Activated CD4-positive, alpha-beta T cell treated with anti-CD3 and anti-CD28 coated beads, Interleukin-2, amount 10 ng/mL, durations not matched to agents 7 days and 5 days (primary cell): ENCODE measurements around the gene PTPN7. TPM values are rescaled to one million over a fixed set of nuclear protein-coding genes. Genes with fewer than 3 reads are reported as not detected.

ENCODE experiments used
- CTCF ChIA-PET: fragments of 350-600 bp; sonication (Branson Sonifier 250); formaldehyde crosslinking; loops from one replicate; lab custom pipeline; 2021; ENCODE audit warnings: antibody characterized with exemption; lab: Charles Lee
- POLR2A ChIA-PET: fragments of 350-600 bp; sonication (Branson Sonifier 250); formaldehyde crosslinking; loops from one replicate; lab custom pipeline; 2021; ENCODE audit warnings: antibody characterized with exemption; lab: Charles Lee
- DNase-seq: peaks from one replicate; pipeline ENCODE4 v3.0.0-alpha.2; 2020
- H3K27ac Mint-ChIP-seq: one replicate; pipeline ENCODE4 v1.8.0; 2021; ENCODE audit warnings: mild to moderate bottlenecking, moderate library complexity, mixed read lengths
- H3K27me3 Mint-ChIP-seq: one replicate; pipeline ENCODE4 v1.8.0; 2021; ENCODE audit warnings: mixed read lengths
- H3K36me3 Mint-ChIP-seq: one replicate; pipeline ENCODE4 v1.8.0; 2021; ENCODE audit warnings: low read depth, mixed read lengths
- H3K4me1 Mint-ChIP-seq: one replicate; pipeline ENCODE4 v1.8.0; 2021; ENCODE audit warnings: mixed read lengths
- H3K4me3 Mint-ChIP-seq: one replicate; pipeline ENCODE4 v1.8.0; 2021; ENCODE audit warnings: mild to moderate bottlenecking, moderate library complexity, mixed read lengths
- H3K9me3 Mint-ChIP-seq: one replicate; pipeline ENCODE4 v1.8.0; 2021; ENCODE audit warnings: mixed read lengths
- total RNA-seq, 2 experiments: library from RNA; stranded (reverse); gene quantifications; one replicate each; pipeline ENCODE4 v1.2.3, GENCODE V29; 2021

Gene PTPN7
- total RNA-seq, 2 experiments from 2014 or later, result 183 to 188 TPM

DNA sequence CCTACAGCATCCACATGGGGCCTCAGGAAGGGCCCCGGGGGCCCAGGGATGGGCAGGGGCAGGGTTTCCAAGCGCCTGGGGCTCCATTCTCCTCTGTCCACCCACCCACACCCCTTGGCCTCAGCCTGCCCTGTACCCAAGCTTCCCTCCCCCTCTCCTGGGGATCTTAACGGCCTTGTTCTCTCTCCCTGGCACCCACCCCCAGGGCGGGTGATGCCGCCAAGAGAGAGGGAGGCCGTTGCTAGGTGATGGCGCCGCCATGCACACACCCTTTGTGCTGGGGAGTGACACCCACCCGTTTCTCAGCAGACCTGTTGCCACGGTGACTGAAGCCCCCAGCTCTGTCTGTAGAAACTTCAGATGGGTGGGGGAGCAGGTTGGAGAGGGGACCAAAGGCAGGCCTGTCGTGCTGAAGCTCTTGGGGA lies 30.1 kb downstream of the PTPN7 start:
- DNase-seq, result no peak
- CTCF ChIA-PET, result interaction anchor here (0.9 to 1.3 kb wide), 3 partner anchors 16 to 235 kb away, joined by 3 to 5 read pairs (median 3); no protein-coding TSS in a partner anchor
- Mint-ChIP-seq H3K27ac (no peak overlapping the region), H3K4me3 (no peak overlapping the region), H3K27me3 (peaks cover 8% of the 10 kb centered on the region), H3K4me1 (no peaks in the 10 kb centered on the region), H3K9me3 (no peaks in the 10 kb centered on the region), H3K36me3 (peaks cover 3% of the 10 kb centered on the region)
- POLR2A ChIA-PET, result no interaction called here

GRCh38 chr1:202129453-202130296 lies 30.7 kb downstream of the PTPN7 start:
- Mint-ChIP-seq H3K4me1 (no peaks in the 10 kb centered on the region), H3K36me3 (peaks cover 3% of the 10 kb centered on the region), H3K27me3 (peaks cover 10% of the 10 kb centered on the region), H3K27ac (no peak overlapping the region), H3K4me3 (no peak overlapping the region), H3K9me3 (no peaks in the 10 kb centered on the region)
- ChIA-PET CTCF (interaction anchor here (0.7 to 1.3 kb wide), 3 partner anchors 15 to 245 kb away, joined by 3 read pairs; no protein-coding TSS in a partner anchor), POLR2A (no interaction called here)
- no peak for DNase-seq

DNA sequence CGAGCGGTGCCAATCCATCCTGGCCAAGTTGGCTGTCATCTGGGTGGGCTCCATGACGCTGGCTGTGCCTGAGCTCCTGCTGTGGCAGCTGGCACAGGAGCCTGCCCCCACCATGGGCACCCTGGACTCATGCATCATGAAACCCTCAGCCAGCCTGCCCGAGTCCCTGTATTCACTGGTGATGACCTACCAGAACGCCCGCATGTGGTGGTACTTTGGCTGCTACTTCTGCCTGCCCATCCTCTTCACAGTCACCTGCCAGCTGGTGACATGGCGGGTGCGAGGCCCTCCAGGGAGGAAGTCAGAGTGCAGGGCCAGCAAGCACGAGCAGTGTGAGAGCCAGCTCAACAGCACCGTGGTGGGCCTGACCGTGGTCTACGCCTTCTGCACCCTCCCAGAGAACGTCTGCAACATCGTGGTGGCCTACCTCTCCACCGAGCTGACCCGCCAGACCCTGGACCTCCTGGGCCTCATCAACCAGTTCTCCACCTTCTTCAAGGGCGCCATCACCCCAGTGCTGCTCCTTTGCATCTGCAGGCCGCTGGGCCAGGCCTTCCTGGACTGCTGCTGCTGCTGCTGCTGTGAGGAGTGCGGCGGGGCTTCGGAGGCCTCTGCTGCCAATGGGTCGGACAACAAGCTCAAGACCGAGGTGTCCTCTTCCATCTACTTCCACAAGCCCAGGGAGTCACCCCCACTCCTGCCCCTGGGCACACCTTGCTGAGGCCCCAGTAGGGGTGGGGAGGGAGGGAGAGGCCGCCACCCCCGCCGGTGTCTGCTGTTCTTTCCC lies 32.4 kb downstream of the PTPN7 start:
- ChIA-PET CTCF (interaction anchor here (0.6 kb wide), 1 partner anchor 50 kb away, joined by 3 read pairs; no protein-coding TSS in a partner anchor), POLR2A (interaction anchor here (0.6 kb wide), 1 partner anchor 31 kb away, joined by 3 read pairs; no protein-coding TSS in a partner anchor)
- Mint-ChIP-seq H3K36me3 (no peaks in the 10 kb centered on the region), H3K4me3 (no peak overlapping the region), H3K27me3 (peaks cover 20% of the 10 kb centered on the region), H3K27ac (no peak overlapping the region), H3K9me3 (no peaks in the 10 kb centered on the region), H3K4me1 (no peaks in the 10 kb centered on the region)
- no peak for DNase-seq

DNA sequence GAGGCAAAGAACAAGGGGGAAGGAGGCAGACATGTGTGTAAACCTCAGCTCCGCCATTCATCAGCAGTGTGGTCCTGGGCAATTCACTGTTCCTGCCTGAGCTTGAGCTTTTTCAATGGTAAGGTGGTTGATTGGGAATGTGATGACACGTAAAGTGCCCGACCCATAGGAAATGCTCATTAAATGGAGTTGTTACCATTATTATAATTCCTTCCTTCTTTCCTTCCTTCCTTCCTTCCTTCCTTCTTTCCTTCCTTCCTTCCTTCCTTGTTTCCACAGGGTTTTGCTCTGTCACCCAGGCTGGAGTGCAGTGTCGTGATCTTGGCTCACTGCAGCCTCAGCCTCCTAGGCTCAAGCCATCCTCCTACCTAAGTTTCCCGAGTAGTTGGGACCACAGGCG lies 33.3 kb downstream of the PTPN7 start:
- no peak overlapping the region for H3K27ac Mint-ChIP-seq
- POLR2A ChIA-PET, result no interaction called here
- CTCF ChIA-PET, result no interaction called here
- H3K9me3 Mint-ChIP-seq, result no peaks in the 10 kb centered on the region
- no peak for DNase-seq
- no peak overlapping the region for H3K4me3 Mint-ChIP-seq
- peaks cover 20% of the 10 kb centered on the region for H3K27me3 Mint-ChIP-seq
- H3K4me1 Mint-ChIP-seq, result no peaks in the 10 kb centered on the region
- H3K36me3 Mint-ChIP-seq, result no peaks in the 10 kb centered on the region

GRCh38 chr1:202126426-202126825 lies 34.0 kb downstream of the PTPN7 start:
- CTCF ChIA-PET, result interaction anchor here (0.9 kb wide), 1 partner anchor 9 kb away, joined by 3 read pairs; no protein-coding TSS in a partner anchor
- no peak overlapping the region for H3K4me3 Mint-ChIP-seq
- no peak for DNase-seq
- H3K4me1 Mint-ChIP-seq, result no peaks in the 10 kb centered on the region
- POLR2A ChIA-PET, result no interaction called here
- no peak overlapping the region for H3K27ac Mint-ChIP-seq
- no peaks in the 10 kb centered on the region for H3K9me3 Mint-ChIP-seq
- no peaks in the 10 kb centered on the region for H3K36me3 Mint-ChIP-seq
- H3K27me3 Mint-ChIP-seq, result peaks cover 20% of the 10 kb centered on the region

- peaks cover 20% of the 10 kb centered on the region for H3K27me3 Mint-ChIP-seq
- ChIA-PET POLR2A (no interaction called here), CTCF (interaction anchor here (0.6 to 0.9 kb wide), 4 partner anchors 10 to 357 kb away, joined by 3 to 5 read pairs (median 4); no protein-coding TSS in a partner anchor)
- H3K9me3 Mint-ChIP-seq, result no peaks in the 10 kb centered on the region
- DNase-seq, result no peak
- H3K27ac Mint-ChIP-seq, result no peak overlapping the region
- no peak overlapping the region for H3K4me3 Mint-ChIP-seq
- H3K4me1 Mint-ChIP-seq, result no peaks in the 10 kb centered on the region
- H3K36me3 Mint-ChIP-seq, result no peaks in the 10 kb centered on the region
Measured at GRCh38 chr1:202125611-202126010, 34.8 kb downstream of the PTPN7 start.

DNA sequence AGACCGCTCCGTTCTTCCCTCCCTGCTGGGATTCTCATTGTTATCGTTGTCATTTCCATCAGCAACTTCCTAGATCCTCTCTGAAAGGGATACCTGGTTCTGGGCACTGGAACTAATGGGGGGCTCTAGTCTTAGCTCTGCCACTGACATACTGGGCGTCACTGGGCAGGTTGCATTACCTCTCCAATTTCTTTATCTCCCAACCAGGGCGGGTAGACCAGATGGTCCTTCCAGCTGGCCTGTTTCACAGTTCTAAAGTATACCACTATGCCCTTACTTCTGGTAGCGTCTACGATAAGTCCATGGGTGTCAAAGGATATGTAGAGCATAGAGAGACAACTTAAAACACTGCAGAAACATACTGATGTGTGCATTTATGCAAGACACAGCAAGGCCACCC lies 36.3 kb downstream of the PTPN7 start:
- ChIA-PET CTCF (interaction anchor here (1.2 to 1.3 kb wide), 2 partner anchors 9 to 19 kb away, joined by 3 to 4 read pairs; no protein-coding TSS in a partner anchor), POLR2A (no interaction called here)
- DNase-seq, result no peak
- H3K9me3 Mint-ChIP-seq, result no peaks in the 10 kb centered on the region
- H3K4me1 Mint-ChIP-seq, result no peaks in the 10 kb centered on the region
- no peak overlapping the region for H3K27ac Mint-ChIP-seq
- H3K36me3 Mint-ChIP-seq, result no peaks in the 10 kb centered on the region
- H3K27me3 Mint-ChIP-seq, result peaks cover 20% of the 10 kb centered on the region
- no peak overlapping the region for H3K4me3 Mint-ChIP-seq

DNA sequence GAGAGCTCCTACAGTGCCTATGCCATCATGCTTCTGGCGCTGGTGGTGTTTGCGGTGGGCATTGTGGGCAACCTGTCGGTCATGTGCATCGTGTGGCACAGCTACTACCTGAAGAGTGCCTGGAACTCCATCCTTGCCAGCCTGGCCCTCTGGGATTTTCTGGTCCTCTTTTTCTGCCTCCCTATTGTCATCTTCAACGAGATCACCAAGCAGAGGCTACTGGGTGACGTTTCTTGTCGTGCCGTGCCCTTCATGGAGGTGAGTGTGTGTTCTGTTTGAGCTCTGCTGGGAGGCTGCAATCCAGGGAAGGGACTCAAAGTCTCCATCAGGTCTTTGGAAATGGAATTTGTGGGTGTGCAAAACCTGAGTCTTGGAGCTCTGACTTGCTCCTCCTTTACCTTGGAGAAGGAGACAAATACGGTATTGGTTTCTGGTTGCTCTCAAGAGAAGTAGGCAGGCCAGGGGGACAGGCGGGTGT lies 37.0 kb downstream of the PTPN7 start:
- ChIA-PET CTCF (interaction anchor here (0.6 to 1.3 kb wide), 2 partner anchors 9 to 654 kb away, joined by 3 to 4 read pairs; no protein-coding TSS in a partner anchor), POLR2A (no interaction called here)
- Mint-ChIP-seq H3K27me3 (peaks cover 20% of the 10 kb centered on the region), H3K36me3 (no peaks in the 10 kb centered on the region), H3K27ac (no peak overlapping the region), H3K4me1 (no peaks in the 10 kb centered on the region), H3K9me3 (no peaks in the 10 kb centered on the region), H3K4me3 (no peak overlapping the region)
- DNase-seq, result no peak

- H3K27me3 Mint-ChIP-seq, result peaks cover 20% of the 10 kb centered on the region
- H3K27ac Mint-ChIP-seq, result no peak within 1 kb of the TSS
- ChIA-PET POLR2A (no interaction called here), CTCF (interaction anchor here (0.6 to 1.3 kb wide), 3 partner anchors 10 to 654 kb away, joined by 3 to 5 read pairs (median 4); no protein-coding TSS in a partner anchor)
- DNase-seq, result no peak
- no peak within 1 kb of the TSS for H3K4me3 Mint-ChIP-seq
- H3K9me3 Mint-ChIP-seq, result no peaks in the 10 kb centered on the region
- no peaks in the 10 kb centered on the region for H3K4me1 Mint-ChIP-seq
- H3K36me3 Mint-ChIP-seq, result no peaks in the 10 kb centered on the region
Measured at GRCh38 chr1:202122639-202123335, 37.6 kb downstream of the PTPN7 start, which contains the start of gene GPR37L1. Gene GPR37L1, plus strand, starts transcription at chr1:202122917. Its CDS starts 47 bp downstream, at chr1:202122964.

- DNase-seq, result no peak
- Mint-ChIP-seq H3K27me3 (peaks cover 17% of the 10 kb centered on the region), H3K4me1 (no peaks in the 10 kb centered on the region), H3K27ac (no peak overlapping the region), H3K36me3 (no peaks in the 10 kb centered on the region), H3K9me3 (no peaks in the 10 kb centered on the region), H3K4me3 (no peak overlapping the region)
- POLR2A ChIA-PET, result no interaction called here
- CTCF ChIA-PET, result no interaction called here
Measured at GRCh38 chr1:202121006-202121405, 39.4 kb downstream of the PTPN7 start.

DNA sequence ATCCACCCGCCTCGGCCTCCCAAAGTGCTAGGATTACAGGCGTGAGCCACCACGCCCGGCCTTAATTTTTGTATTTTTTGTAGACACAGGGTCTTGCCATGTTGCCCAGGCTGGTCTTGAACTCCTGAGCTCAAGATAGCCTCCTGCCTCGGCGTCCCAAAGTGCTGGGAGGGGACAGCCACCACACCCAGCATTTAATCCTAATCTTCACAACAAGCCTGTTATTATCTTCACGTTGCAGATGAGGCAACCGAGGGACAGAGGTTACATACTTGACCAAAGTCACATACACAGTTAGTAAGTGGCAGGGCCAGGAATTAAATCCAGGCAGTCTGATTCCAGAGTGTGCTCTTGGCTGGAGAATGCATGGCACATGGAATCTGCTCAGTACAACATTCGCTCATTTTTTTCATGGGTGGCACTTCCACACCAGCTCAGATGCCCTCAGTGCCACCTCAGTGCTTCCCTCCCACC lies 42.5 kb downstream of the PTPN7 start:
- ChIA-PET POLR2A (no interaction called here), CTCF (no interaction called here)
- no peak for DNase-seq
- H3K4me1 Mint-ChIP-seq, result no peaks in the 10 kb centered on the region
- no peaks in the 10 kb centered on the region for H3K27me3 Mint-ChIP-seq
- no peaks in the 10 kb centered on the region for H3K9me3 Mint-ChIP-seq
- H3K4me3 Mint-ChIP-seq, result no peak overlapping the region
- no peak overlapping the region for H3K27ac Mint-ChIP-seq
- H3K36me3 Mint-ChIP-seq, result no peaks in the 10 kb centered on the region

DNA sequence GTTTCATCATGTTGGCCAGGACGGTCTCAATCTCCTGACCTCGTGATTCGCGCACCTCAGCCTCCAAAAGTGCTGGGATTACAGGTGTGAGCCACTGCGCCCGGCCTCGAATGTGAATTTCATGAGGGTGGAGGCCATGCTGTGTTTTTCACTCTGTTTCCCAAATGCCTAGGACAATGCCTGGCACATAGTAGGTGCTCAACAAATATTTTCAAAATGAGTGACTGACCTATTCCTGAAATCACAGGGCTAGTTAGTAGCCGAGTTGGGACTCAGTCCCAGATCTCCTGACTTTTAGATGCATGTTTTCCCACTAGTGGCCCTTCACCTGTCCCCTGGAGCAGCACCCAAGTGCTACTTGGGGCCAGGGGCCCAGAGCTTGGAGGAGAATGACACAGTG lies 44.1 kb downstream of the PTPN7 start:
- no peak overlapping the region for H3K27ac Mint-ChIP-seq
- DNase-seq, result no peak
- no peak overlapping the region for H3K4me3 Mint-ChIP-seq
- H3K4me1 Mint-ChIP-seq, result no peaks in the 10 kb centered on the region
- H3K9me3 Mint-ChIP-seq, result no peaks in the 10 kb centered on the region
- CTCF ChIA-PET, result no interaction called here
- POLR2A ChIA-PET, result no interaction called here
- no peaks in the 10 kb centered on the region for H3K27me3 Mint-ChIP-seq
- H3K36me3 Mint-ChIP-seq, result no peaks in the 10 kb centered on the region
